ENCODE measurements around the gene C19orf73. TPM values are rescaled to one million over a fixed set of nuclear protein-coding genes. Genes with fewer than 3 reads are reported as not detected.

C19orf73 gene
- total RNA-seq, 1 experiment from 2014 or later, result 1.5 TPM

DNA sequence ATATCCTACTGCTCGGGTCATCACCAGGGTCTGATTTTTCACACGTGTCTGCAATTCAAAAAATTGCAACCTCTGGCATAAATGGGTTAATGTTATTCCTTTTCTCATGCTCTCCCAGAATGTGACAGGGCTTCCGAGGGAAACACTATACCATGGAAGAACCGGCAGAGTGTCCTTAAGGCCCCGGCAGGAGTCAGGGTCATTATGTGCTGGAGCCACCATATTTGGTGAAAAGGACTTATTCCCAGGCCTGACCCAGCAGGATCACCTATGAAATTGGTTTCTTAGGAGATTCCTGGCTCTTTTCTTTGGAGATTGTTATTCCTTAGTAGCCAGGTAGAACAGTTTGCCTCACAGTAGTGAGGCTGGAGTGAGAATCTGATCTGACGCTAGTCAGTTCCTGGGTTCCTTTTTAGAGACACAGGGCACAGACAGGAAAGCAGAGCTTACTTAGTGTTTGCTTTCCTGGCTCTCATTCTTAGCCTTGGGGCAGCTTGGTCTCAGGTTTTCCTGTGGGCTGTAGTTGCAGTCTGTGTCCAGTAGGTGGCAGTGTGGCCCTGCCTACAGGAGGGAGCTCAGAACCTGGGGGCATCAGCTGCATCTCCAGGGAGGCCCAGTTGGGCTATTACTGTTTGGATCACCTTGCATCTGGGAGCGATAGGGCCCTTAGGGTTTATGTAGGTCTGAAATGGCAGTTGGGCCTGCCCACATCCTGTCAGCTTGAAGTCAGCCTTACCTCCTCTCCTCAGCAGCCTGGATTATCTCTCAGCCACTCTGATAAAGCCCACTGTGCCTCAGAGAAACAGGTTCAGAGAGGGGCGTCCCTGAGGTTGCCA lies 21.3 kb downstream of the C19orf73 start:
- Histone ChIP-seq H3K4me1 (replicated peaks; ENCODE audit: insufficient read depth) (no peaks in the 10 kb centered on the region; the same call in 1 of the 2 replicates), H2AFZ (no peak overlapping the region), H3K27me3 (ENCODE audit: insufficient read depth, low read depth) (no peaks in the 10 kb centered on the region), H3F3A (ENCODE audit: insufficient read depth, low read depth) (peaks cover 69% of the 10 kb centered on the region), H4K20me1 (ENCODE audit: insufficient read depth) (peaks cover 90% of the 10 kb centered on the region), H3K4me2 (no peak overlapping the region), H3K4me3 (no peak overlapping the region), H3K27ac (0 out of 2 replicates have a peak overlapping the region, but pooled peaks have one; percentile 31), H3K9me3 (ENCODE audit: insufficient read depth, low read depth) (no peaks in the 10 kb centered on the region), H3K79me2 (ENCODE audit: low read depth) (peaks cover 59% of the 10 kb centered on the region), H3K9me2 (ENCODE audit: insufficient read depth) (no peaks in the 10 kb centered on the region), H3K36me3 (ENCODE audit: low read depth) (peaks cover 49% of the 10 kb centered on the region)
- intact Hi-C loops (cut with micrococcal nuclease; ENCODE audit: unreplicated experiment), result loop anchor here (1.0 to 5.0 kb wide), 2 partner anchors 100 to 127 kb away; no protein-coding TSS in a partner anchor
- peak; percentile 74 to 75 for DNase-seq
- ChIA-PET CTCF (interaction anchor here (0.5 to 1.3 kb wide), 13 partner anchors 16 to 461 kb away, joined by 3 to 21 read pairs (median 4); partner anchors contain the start of genes DBP, GYS1, RCN3 and RUVBL2), POLR2A (ENCODE audit: unreplicated experiment) (interaction anchor here (0.5 to 1.0 kb wide), 8 partner anchors 17 to 567 kb away, joined by 4 to 6 read pairs (median 5); partner anchors contain the start of genes LIN7B and PIH1D1)
- TF ChIP-seq EZH2 (IDR thresholded peaks at IDR 0.05; ENCODE audit: low read depth) (no peak), CTCF (conservative IDR thresholded peaks at IDR 0.05) (peak; percentile 100)
- no TSS peak for BruUV-seq (replicated peaks)

GRCh38 chr19:49094505-49095482 lies 24.1 kb downstream of the C19orf73 start:
- POLR2A ChIA-PET (ENCODE audit: unreplicated experiment), result no interaction called here
- no peaks in the 10 kb centered on the region for H3K27me3 ChIP-seq (ENCODE audit: insufficient read depth, low read depth)
- no peaks in the 10 kb centered on the region; the same call in 1 of the 2 replicates for H3K4me1 ChIP-seq (replicated peaks; ENCODE audit: insufficient read depth)
- H3F3A ChIP-seq (ENCODE audit: insufficient read depth, low read depth), result peaks cover 91% of the 10 kb centered on the region
- CTCF ChIA-PET, result no interaction called here
- H3K79me2 ChIP-seq (ENCODE audit: low read depth), result peaks cover 74% of the 10 kb centered on the region
- H3K27ac ChIP-seq, result no peak overlapping the region
- H2AFZ ChIP-seq, result no peak overlapping the region
- H3K9me2 ChIP-seq (ENCODE audit: insufficient read depth), result no peaks in the 10 kb centered on the region
- no peaks in the 10 kb centered on the region for H3K9me3 ChIP-seq (ENCODE audit: insufficient read depth, low read depth)
- peaks cover 69% of the 10 kb centered on the region for H3K36me3 ChIP-seq (ENCODE audit: low read depth)
- no peak overlapping the region for H3K4me3 ChIP-seq
- H3K4me2 ChIP-seq, result no peak overlapping the region
- DNase-seq, result no peak
- TF ChIP-seq EZH2 (IDR thresholded peaks at IDR 0.05; ENCODE audit: low read depth) (no peak), CTCF (conservative IDR thresholded peaks at IDR 0.05) (no peak)
- peaks cover 98% of the 10 kb centered on the region for H4K20me1 ChIP-seq (ENCODE audit: insufficient read depth)
- intact Hi-C loops (cut with micrococcal nuclease; ENCODE audit: unreplicated experiment), result loop anchor here (5.0 kb wide), 1 partner anchor 103 kb away; no protein-coding TSS in a partner anchor
- no TSS peak for BruUV-seq (replicated peaks)

GRCh38 chr19:49092686-49093085 lies 26.3 kb downstream of the C19orf73 start:
- ChIA-PET CTCF (no interaction called here), POLR2A (ENCODE audit: unreplicated experiment) (no interaction called here)
- Histone ChIP-seq H3K36me3 (ENCODE audit: low read depth) (peaks cover 66% of the 10 kb centered on the region), H3F3A (ENCODE audit: insufficient read depth, low read depth) (peaks cover 78% of the 10 kb centered on the region), H2AFZ (no peak overlapping the region), H3K4me3 (no peak overlapping the region), H3K9me3 (ENCODE audit: insufficient read depth, low read depth) (no peaks in the 10 kb centered on the region), H3K4me1 (replicated peaks; ENCODE audit: insufficient read depth) (peaks cover under 1% of the 10 kb centered on the region), H3K4me2 (no peak overlapping the region), H3K27me3 (ENCODE audit: insufficient read depth, low read depth) (no peaks in the 10 kb centered on the region), H3K9me2 (ENCODE audit: insufficient read depth) (no peaks in the 10 kb centered on the region), H3K27ac (no peak overlapping the region), H4K20me1 (ENCODE audit: insufficient read depth) (peaks cover 100% of the 10 kb centered on the region), H3K79me2 (ENCODE audit: low read depth) (peaks cover 79% of the 10 kb centered on the region)
- TF ChIP-seq CTCF (conservative IDR thresholded peaks at IDR 0.05) (no peak), EZH2 (IDR thresholded peaks at IDR 0.05; ENCODE audit: low read depth) (no peak)
- intact Hi-C loops (cut with micrococcal nuclease; ENCODE audit: unreplicated experiment), result no loop called here
- BruUV-seq (replicated peaks), result no TSS peak
- DNase-seq, result no peak
